CD14-positive monocyte (primary cell): ENCODE data around the gene CNTNAP2. TPM values are rescaled to one million over a fixed set of nuclear protein-coding genes. Genes with fewer than 3 reads are reported as not detected.

Experiments used
- DNase-seq, 3 donors: peaks; one replicate each; pipeline ENCODE4 v3.0.0-alpha.2; 2011 to 2022
- H2AFZ ChIP-seq: 2 replicates; pipeline ENCODE4 v1.6.0; 2012; ENCODE audit warnings: mild to moderate bottlenecking, low read depth, low read length, inconsistent platforms; ENCODE audit not compliant: insufficient read depth, poor library complexity, severe bottlenecking
- H3K27ac ChIP-seq, 2 donors: 1 replicate in 1 of 2; 2 replicates in 1 of 2; pipeline ENCODE4 v1.5.1; 2012 to 2013; ENCODE audit warnings: low read length in 2 of 2, control low read depth in 1 of 2, inconsistent platforms in 1 of 2, low read depth in 1 of 2, mild to moderate bottlenecking in 1 of 2
- H3K27me3 ChIP-seq, 2 donors: one replicate each; pipeline versions ENCODE4 v1.6.0 to v1.6.1; 2011 to 2013; ENCODE audit warnings: low read length in 2 of 2; ENCODE audit not compliant: control insufficient read depth in 2 of 2, insufficient read depth in 2 of 2
- H3K36me3 ChIP-seq, 2 donors: replicated peaks in 1 of 2; 1 replicate in 1 of 2; 2 replicates in 1 of 2; pipeline versions ENCODE4 v1.5.1 to v1.6.1; 2012 to 2013; ENCODE audit warnings: low read length in 2 of 2, control low read depth in 1 of 2, inconsistent platforms in 1 of 2, mild to moderate bottlenecking in 1 of 2; ENCODE audit not compliant: insufficient read depth in 2 of 2, control insufficient read depth in 1 of 2
- H3K4me1 ChIP-seq, 2 donors: 1 replicate in 1 of 2; 2 replicates in 1 of 2; pipeline versions ENCODE4 v1.5.1 to v1.6.1; 2012 to 2013; ENCODE audit warnings: low read length in 2 of 2, control low read depth in 1 of 2, inconsistent platforms in 1 of 2, mild to moderate bottlenecking in 1 of 2, moderate library complexity in 1 of 2; ENCODE audit not compliant: insufficient read depth in 2 of 2, control insufficient read depth in 1 of 2
- H3K4me2 ChIP-seq: replicated peaks from 2 replicates; pipeline ENCODE3; 2012; ENCODE audit warnings: low read length, moderate library complexity, mild to moderate bottlenecking; ENCODE audit not compliant: poor library complexity, severe bottlenecking; ENCODE audit errors: extremely low read depth
- H3K4me3 ChIP-seq, 3 experiments: fragments of 200-600 bp in 1 of 3; sonication (generic) in 1 of 3; replicated peaks in 1 of 3; 1 replicate in 2 of 3; 2 replicates in 1 of 3; pipeline ENCODE4 v1.5.1; 2011 to 2013; ENCODE audit warnings: low read length in 3 of 3, mild to moderate bottlenecking in 3 of 3, control low read depth in 2 of 3, low read depth in 2 of 3, inconsistent platforms in 1 of 3, moderate library complexity in 1 of 3
- H3K79me2 ChIP-seq: 2 replicates; pipeline ENCODE4 v1.6.0; 2012; ENCODE audit warnings: mild to moderate bottlenecking, control low read depth, inconsistent platforms, low read length, moderate library complexity; ENCODE audit not compliant: insufficient read depth
- H3K9ac ChIP-seq: 2 replicates; pipeline ENCODE4 v1.6.0; 2017; ENCODE audit warnings: low read length, mild to moderate bottlenecking; ENCODE audit not compliant: insufficient read depth, poor library complexity, severe bottlenecking
- H3K9me3 ChIP-seq, 2 donors: replicated peaks in 1 of 2; 1 replicate in 1 of 2; 2 replicates in 1 of 2; pipeline versions ENCODE4 v1.5.1 to v1.6.1; 2012 to 2013; ENCODE audit warnings: low read length in 2 of 2, control low read depth in 1 of 2; ENCODE audit not compliant: control insufficient read depth in 1 of 2, insufficient read depth in 1 of 2
- H4K20me1 ChIP-seq: 2 replicates; pipeline ENCODE4 v1.6.0; 2012; ENCODE audit warnings: mild to moderate bottlenecking, low read length, control low read depth, moderate library complexity; ENCODE audit not compliant: insufficient read depth
- H3K27ac Mint-ChIP-seq, 7 donors: one replicate each; pipeline ENCODE4 v1.8.0; 2020; ENCODE audit warnings: mild to moderate bottlenecking in 7 of 7, mixed read lengths in 7 of 7, moderate library complexity in 6 of 7, inconsistent platforms in 2 of 7
- H3K27me3 Mint-ChIP-seq, 3 donors: one replicate each; pipeline ENCODE4 v1.8.0; 2021 to 2022; ENCODE audit warnings: low read depth in 3 of 3, mild to moderate bottlenecking in 3 of 3, mixed read lengths in 3 of 3, moderate library complexity in 3 of 3, inconsistent platforms in 1 of 3
- H3K36me3 Mint-ChIP-seq, 2 donors: one replicate each; pipeline ENCODE4 v1.8.0; 2020; ENCODE audit warnings: mixed read lengths in 2 of 2, inconsistent platforms in 1 of 2, mild to moderate bottlenecking in 1 of 2
- H3K4me1 Mint-ChIP-seq: one replicate; pipeline ENCODE4 v1.8.0; 2020; ENCODE audit warnings: mild to moderate bottlenecking, mixed read lengths
- H3K4me3 Mint-ChIP-seq, 2 donors: one replicate each; pipeline ENCODE4 v1.8.0; 2020; ENCODE audit warnings: mild to moderate bottlenecking in 2 of 2, mixed read lengths in 2 of 2, moderate library complexity in 1 of 2
- H3K9me3 Mint-ChIP-seq, 7 donors: one replicate each; pipeline ENCODE4 v1.8.0; 2020 to 2022; ENCODE audit warnings: mixed read lengths in 7 of 7, mild to moderate bottlenecking in 6 of 7, moderate library complexity in 6 of 7, inconsistent platforms in 2 of 7
- CTCF ChIP-seq: fragments of 200-600 bp; IDR thresholded peaks from one replicate; pipeline ENCODE4 v1.8.0; 2022; ENCODE audit warnings: antibody characterized with exemption, mild to moderate bottlenecking
- WGBS: methylation state at CpG from one replicate; pipeline ENCODE4 v1.1.5; 2013; ENCODE audit warnings: missing lambda C conversion rate; ENCODE audit not compliant: insufficient coverage; 5-methylcytosine and 5-hydroxymethylcytosine counted together
- intact Hi-C, 2 donors: fragments of 100-400 bp; cut with micrococcal nuclease; formaldehyde crosslinking; loops; one replicate each; pipeline versions ENCODE4 v1.15.0 to v1.15.1; 2023
- polyA plus RNA-seq, 3 donors: library from polyadenylated mRNA; depleted of rRNA in 1 of 3; unstranded in 2 of 3; stranded (reverse) in 1 of 3; fragments of 300-500 nt in 2 of 3; fragments of >200 nt in 1 of 3; fragmentation: Illumina TruSeq in 2 of 3; gene quantifications; 1 replicate in 2 of 3; 2 replicates in 1 of 3; pipeline ENCODE4 v1.2.3, GENCODE V29; 2012 to 2021

The CNTNAP2 gene
- polyA plus RNA-seq, 3 donors: 0.01 TPM; not detected in 2

GRCh38 chr7:148380596-148381419 is 2264.2 kb downstream of the CNTNAP2 start:
- Histone ChIP-seq H3K9me3 (peaks cover 3 to 14% of the 10 kb centered on the region in 2 donors), H3K9ac (no peak overlapping the region), H3K4me1 (no peaks in the 10 kb centered on the region), H4K20me1 (no peaks in the 10 kb centered on the region), H3K4me2 (no peak overlapping the region), H3K27ac (no peak overlapping the region), H2AFZ (no peak overlapping the region), H3K4me3 (no peak overlapping the region), H3K27me3 (no peaks in the 10 kb centered on the region), H3K79me2 (no peaks in the 10 kb centered on the region), H3K36me3 (no peaks in the 10 kb centered on the region)
- no peaks in the 10 kb centered on the region for H3K27me3 Mint-ChIP-seq
- H3K9me3 Mint-ChIP-seq: peaks cover 4 to 17% (median 8%) of the 10 kb centered on the region in 7 donors
- H3K36me3 Mint-ChIP-seq: no peaks in the 10 kb centered on the region
- DNase-seq: no peak
- no peak overlapping the region for H3K27ac Mint-ChIP-seq
- no peaks in the 10 kb centered on the region for H3K4me1 Mint-ChIP-seq
- no peak for TF ChIP-seq CTCF
- no peak overlapping the region for H3K4me3 Mint-ChIP-seq
- 85% methylated on average over 8 of the region's 13 CpGs for WGBS
- intact Hi-C loops: no loop called here

- no peaks in the 10 kb centered on the region for H3K27me3 ChIP-seq
- no peaks in the 10 kb centered on the region for H4K20me1 ChIP-seq
- no peaks in the 10 kb centered on the region for H3K4me1 ChIP-seq
- no CpG with 5 or more reads among the region's 8 CpGs for WGBS
- Mint-ChIP-seq H3K27ac (no peak overlapping the region), H3K36me3 (no peaks in the 10 kb centered on the region), H3K27me3 (no peaks in the 10 kb centered on the region), H3K4me3 (no peak overlapping the region), H3K4me1 (no peaks in the 10 kb centered on the region), H3K9me3 (peaks cover 4 to 20% (median 8%) of the 10 kb centered on the region in 7 donors)
- no peak overlapping the region for H3K4me2 ChIP-seq
- no peak overlapping the region for H3K9ac ChIP-seq
- H3K79me2 ChIP-seq: no peaks in the 10 kb centered on the region
- intact Hi-C loops: no loop called here
- H3K36me3 ChIP-seq: no peaks in the 10 kb centered on the region
- H3K9me3 ChIP-seq: peaks cover 3 to 14% of the 10 kb centered on the region in 2 donors
- H2AFZ ChIP-seq: no peak overlapping the region
- no peak overlapping the region for H3K27ac ChIP-seq
- no peak overlapping the region for H3K4me3 ChIP-seq
- TF ChIP-seq CTCF: no peak
- no peak for DNase-seq
Measured at GRCh38 chr7:148382596-148382995, 2266.0 kb downstream of the CNTNAP2 start.
